HCT116 (cell line): ENCODE data around the gene ELAC1.

ENCODE experiments used
- CBX3 ChIP-seq: IDR thresholded peaks from 2 replicates; pipeline ENCODE4 v1.6.1; 2012; ENCODE audit warnings: low read depth
- CTCF ChIP-seq, 3 experiments: fragments of 200-600 bp in 1 of 3; sonication (generic) in 1 of 3; IDR thresholded peaks in 2 of 3; conservative IDR thresholded peaks in 1 of 3; 2 replicates each; pipeline ENCODE4 v1.5.1; 2012 to 2017; ENCODE audit warnings: low read depth in 2 of 3, low read length in 2 of 3, antibody characterized with exemption in 1 of 3, borderline replicate concordance in 1 of 3, control low read depth in 1 of 3, mild to moderate bottlenecking in 1 of 3, mixed read lengths in 1 of 3, mixed run types in 1 of 3, moderate library complexity in 1 of 3; ENCODE audit not compliant: insufficient read depth in 1 of 3
- POLR2A ChIP-seq: IDR thresholded peaks from 2 replicates; pipeline ENCODE4 v1.7.0; 2011; ENCODE audit warnings: borderline replicate concordance; ENCODE audit not compliant: insufficient read depth, insufficient read length; ENCODE audit errors: extremely low read depth

GRCh38 chr18:51007790-51008139 lies 39.9 kb downstream of the ELAC1 start:
- TF ChIP-seq CTCF (IDR thresholded peaks at IDR 0.05 in 2 of 3, conservative IDR thresholded peaks at IDR 0.05 in 1 of 3; ENCODE audit: borderline replicate concordance in 1 of 3, insufficient read depth in 1 of 3, low read depth in 2 of 3, low read length in 2 of 3) = no peak
- TF ChIP-seq POLR2A = no peak
- TF ChIP-seq CBX3 = no peak
